NCI-H1417 treated with DMSO at 0.1 percent for 48 hours (cell line): ENCODE results near the gene RFPL2.
"Not testable (repeated sequence)": the region's sequence is repeated elsewhere in the genome, so short reads cannot be mapped to it uniquely, and the experiment has no call there.

ENCODE experiments used
- DNase-seq: peaks from one replicate; lab custom pipeline; 2025; lab: John Stamatoyannopoulos, UW

The RFPL2 gene

DNA sequence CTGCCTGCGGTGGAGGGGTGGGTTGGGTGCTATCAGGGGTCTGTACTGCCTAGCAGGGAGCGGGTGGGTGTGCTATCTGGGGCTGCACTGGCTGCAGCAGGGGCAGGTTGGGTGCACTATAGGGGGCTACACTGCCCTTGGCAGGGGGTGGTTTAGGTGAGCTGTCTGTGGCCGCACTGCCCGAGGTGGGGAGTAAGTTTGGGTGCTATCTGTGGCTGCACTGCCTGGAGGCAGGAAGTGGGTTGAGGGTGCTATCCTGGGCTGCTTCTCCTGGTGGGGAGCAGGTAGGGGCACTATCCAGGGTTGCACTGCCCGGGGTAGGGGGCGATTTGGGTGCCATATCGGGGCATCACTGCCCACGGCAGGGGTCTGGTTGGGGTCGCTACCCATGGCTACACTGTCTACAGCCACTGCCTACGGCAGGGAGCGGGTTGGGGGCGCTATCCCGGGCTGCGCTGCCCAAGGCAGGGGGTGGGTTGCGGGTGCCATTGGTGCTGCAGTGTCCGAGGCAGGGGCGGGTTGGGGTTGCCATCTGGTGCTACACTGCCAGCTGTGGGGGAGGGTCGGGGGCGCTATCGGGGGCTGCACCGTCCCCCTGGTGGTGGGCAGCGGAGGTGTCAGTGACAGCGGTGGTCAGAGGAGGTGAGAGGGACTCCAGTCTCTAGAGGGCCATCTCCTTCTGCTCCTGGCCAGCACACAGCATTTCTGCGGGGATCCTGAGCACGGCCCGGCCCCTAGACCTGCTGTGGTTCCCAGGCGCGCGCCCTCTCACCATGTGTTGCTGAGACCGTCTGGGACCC is 1.3 kb upstream of the RFPL2 start:
- no peak for DNase-seq

DNA sequence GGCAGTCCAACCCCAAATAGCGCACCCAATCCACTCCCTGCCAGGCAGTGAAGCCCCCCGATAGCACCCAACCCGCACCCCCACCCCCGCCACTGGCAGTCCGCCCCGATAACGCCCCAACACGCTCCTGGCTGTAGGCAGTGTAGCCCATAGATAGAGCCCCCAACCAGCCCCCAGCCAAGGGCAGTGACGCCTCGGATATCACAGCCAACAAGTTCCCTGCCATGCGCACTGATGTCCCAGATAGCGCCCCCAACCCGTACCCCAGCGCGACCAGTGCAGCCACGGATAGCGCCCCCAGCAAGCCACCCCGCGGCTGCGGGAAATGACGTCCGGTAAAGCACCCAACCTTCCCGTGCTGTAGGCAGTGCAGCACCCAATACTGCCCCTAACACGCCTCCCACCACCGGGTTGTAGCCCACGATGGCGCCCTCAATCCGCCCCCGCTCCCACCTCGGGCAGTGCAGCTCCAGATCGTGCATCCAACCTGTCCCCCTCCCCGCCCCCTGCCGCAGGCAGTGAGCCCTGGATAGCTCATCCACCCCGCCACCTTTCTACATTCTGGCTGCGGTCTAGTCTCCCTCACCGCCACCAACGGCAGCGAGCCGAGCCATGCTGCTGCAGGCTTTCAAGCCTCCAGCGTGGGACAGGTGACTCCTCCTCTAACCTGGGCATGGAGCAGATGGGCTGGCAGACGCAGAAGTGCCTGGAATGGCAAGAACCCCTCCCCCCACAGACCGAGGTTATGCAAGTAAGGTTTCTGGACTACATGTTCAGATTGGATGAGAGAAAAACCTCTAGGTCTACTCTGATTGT is 625 bp downstream of the RFPL2 start:
- no peak for DNase-seq

- no peak for DNase-seq
Measured at GRCh38 chr22:32203181-32204039, 1.5 kb downstream of the RFPL2 start.

DNA sequence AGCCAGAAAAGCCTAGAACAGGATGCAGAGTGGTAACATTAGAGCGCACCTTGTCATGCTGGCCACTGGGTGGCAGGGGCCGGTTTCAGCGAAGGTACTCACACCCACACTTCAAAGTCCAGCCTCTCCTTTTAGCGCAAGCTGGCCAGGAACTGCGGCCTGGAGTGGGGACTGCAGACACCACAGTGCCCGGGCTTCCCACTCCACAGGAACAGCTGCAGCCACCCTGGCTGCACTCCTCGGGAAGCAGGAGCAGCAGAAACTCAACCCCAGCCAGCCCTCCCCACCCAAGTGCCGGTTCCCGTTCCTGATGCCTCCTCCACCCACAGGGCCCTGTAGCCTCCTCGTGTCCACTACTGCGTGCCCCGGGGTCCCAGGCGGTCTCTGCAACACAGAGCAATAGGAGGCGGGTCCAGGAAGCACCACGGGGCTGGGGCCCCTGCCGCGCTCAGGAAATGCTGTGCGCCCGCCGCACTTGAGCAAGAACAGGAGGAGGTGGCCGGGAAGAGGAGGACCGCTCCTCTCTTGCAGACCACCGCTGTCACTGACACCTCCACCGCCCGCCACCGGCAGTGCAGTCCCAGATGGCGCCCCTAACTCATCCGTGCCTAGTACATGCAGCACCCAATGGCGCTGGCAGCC is 2.2 kb downstream of the RFPL2 start:
- no peak for DNase-seq

DNA sequence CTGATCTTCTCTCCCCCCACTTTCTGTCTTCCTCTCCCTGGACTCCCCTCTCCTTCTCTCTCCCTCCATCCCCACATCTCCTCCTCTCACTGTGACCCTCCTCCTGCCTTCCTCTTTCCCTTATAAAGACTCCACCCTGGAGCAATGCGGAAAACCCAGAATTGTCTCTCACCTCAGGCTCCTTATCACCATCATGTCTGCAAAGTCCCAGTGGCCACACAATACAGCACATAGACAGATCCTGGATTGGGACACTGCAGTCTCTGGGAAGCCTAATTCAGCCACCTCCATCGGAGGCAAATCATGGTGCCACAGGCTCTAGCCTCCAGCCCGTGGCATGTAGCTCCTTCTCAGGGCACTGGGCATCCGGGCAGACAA is 2.7 kb downstream of the RFPL2 start:
- no peak for DNase-seq

- DNase-seq: no peak
Measured at GRCh38 chr22:32200752-32201151, 4.1 kb downstream of the RFPL2 start.

- DNase-seq: no peak
Measured at GRCh38 chr22:32199961-32200360, 4.9 kb downstream of the RFPL2 start.

- DNase-seq: no peak
Measured at GRCh38 chr22:32199341-32199740, 5.5 kb downstream of the RFPL2 start.

GRCh38 chr22:32197553-32198226 is 7.2 kb downstream of the RFPL2 start:
- DNase-seq: not testable (repeated sequence)

- not testable (repeated sequence) for DNase-seq
Measured at GRCh38 chr22:32195900-32196299, 9.0 kb downstream of the RFPL2 start.

DNA sequence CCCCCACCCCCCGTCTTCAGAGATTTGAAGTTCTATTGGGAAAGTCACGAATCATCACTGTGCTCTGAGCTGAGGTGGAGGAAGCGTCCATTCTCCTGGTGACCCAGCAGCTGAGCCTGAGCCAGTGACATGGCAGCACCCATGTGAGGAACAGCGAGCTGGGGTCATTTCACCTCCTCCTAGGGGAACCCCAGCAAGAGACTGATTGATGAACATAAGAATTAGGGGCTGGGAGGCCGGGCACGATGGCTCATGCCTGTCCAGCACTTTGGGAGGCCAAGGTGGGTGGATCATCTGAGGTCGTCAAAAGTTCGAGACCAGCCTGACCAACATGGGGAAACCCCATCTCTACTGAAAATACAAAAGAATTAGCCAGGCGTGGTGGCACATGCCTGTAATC is 11.5 kb downstream of the RFPL2 start:
- DNase-seq: not testable (repeated sequence)

- DNase-seq: not testable (repeated sequence)
Measured at GRCh38 chr22:32191021-32191420, 13.9 kb downstream of the RFPL2 start.

DNA sequence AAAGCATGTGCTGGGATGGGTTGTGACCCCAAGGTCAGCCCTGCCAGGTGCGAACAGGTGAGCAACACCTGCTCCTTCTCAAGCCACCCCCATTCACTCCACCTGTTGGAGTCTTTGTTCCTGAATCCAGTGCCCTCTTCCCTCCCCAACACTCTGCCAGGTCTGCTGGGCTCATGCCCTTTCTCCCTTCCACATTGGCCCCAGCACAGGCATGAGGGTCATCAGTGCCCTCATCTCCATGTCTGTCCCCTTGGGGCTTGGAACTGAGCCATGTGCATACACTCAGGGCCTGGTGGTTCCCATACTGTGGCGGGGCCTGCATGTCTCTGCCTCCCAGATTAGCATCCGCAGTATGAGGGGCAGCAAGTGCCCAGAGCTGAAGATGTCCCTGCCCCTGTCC is 19.1 kb downstream of the RFPL2 start:
- DNase-seq: no peak

DNA sequence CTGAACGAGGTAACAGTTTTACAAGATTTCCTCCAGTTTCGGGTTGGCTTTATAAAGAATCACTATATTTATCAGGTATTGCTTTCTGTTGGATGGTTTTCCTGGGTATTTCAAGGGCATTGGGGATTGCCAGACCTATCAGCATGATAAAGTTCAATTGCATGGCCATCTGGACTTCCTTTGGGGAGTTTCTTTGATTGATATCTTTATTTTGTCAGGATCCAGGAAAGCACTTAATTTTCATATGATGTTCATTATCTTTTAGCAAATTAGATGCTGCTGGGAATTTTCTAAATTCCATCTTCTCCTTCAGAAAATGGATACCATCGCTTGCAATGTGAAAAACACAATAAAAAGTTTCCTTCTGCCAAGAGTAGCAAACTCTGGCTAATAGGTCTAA is 21.2 kb downstream of the RFPL2 start:
- no peak for DNase-seq

- no peak for DNase-seq
Measured at GRCh38 chr22:32181043-32181442, 23.8 kb downstream of the RFPL2 start.

GRCh38 chr22:32177221-32177765 is 27.6 kb downstream of the RFPL2 start:
- DNase-seq: no peak

- DNase-seq: no peak
Measured at GRCh38 chr22:32175683-32176644, 28.9 kb downstream of the RFPL2 start.

GRCh38 chr22:32175115-32175514 is 29.8 kb downstream of the RFPL2 start:
- no peak for DNase-seq

- DNase-seq: no peak
Measured at GRCh38 chr22:32165681-32166080, 39.2 kb downstream of the RFPL2 start.
